K562 (cell line): ENCODE measurements around the gene MIF. TPM values are rescaled to one million over a fixed set of nuclear protein-coding genes. Genes with fewer than 3 reads are reported as not detected.
A peak's percentile ranks its signal among the peaks of the same experiment; 100 is the strongest.

ENCODE experiments used
- ATF1 ChIP-seq, 2 experiments: fragments of 450-650 bp in 1 of 2; IDR thresholded peaks; 2 replicates each; pipeline ENCODE4 v1.6.1; 2016; ENCODE audit warnings: missing compliant biosample characterization in 1 of 2, missing genetic modification characterization in 1 of 2
- ETV5 ChIP-seq: sonication (generic); formaldehyde crosslinking; IDR thresholded peaks from 2 replicates; pipeline ENCODE4 v1.4.0; 2020; ENCODE audit warnings: low read depth, mild to moderate bottlenecking, missing genetic modification reagents
- FOXJ3 ChIP-seq: sonication (generic); formaldehyde crosslinking; IDR thresholded peaks from 2 replicates; pipeline ENCODE4 v1.4.0; 2020; ENCODE audit warnings: mild to moderate bottlenecking, missing genetic modification reagents
- HDAC1 ChIP-seq, 2 experiments: fragments of 450-650 bp; IDR thresholded peaks; 2 replicates each; pipeline ENCODE4 v1.6.1; 2016 to 2017; ENCODE audit warnings: inconsistent platforms in 1 of 2, mild to moderate bottlenecking in 1 of 2, moderate library complexity in 1 of 2
- HLTF ChIP-seq: fragments of 450-650 bp; IDR thresholded peaks from 2 replicates; pipeline ENCODE4 v1.6.1; 2016
- MECOM ChIP-seq: fragments of 250-450 bp; sonication (Bioruptor Pico); IDR thresholded peaks from 2 replicates; pipeline ENCODE4 v1.8.0; 2022; ENCODE audit warnings: inconsistent platforms
- PHTF2 ChIP-seq: fragments of 250-450 bp; sonication (Bioruptor Pico); IDR thresholded peaks from 2 replicates; pipeline ENCODE4 v1.5.0; 2021; ENCODE audit warnings: mild to moderate bottlenecking
- POLR2AphosphoS2 ChIP-seq: IDR thresholded peaks from 2 replicates; pipeline ENCODE4 v1.6.1; 2012; ENCODE audit warnings: low read length, improper control_type of control experiment
- RBM25 ChIP-seq: fragments of 200-400 bp; formaldehyde crosslinking; IDR thresholded peaks from 2 replicates; pipeline ENCODE4 v1.6.1; 2018; ENCODE audit warnings: low read length, low read depth, moderate library complexity; ENCODE audit not compliant: severe bottlenecking
- SMAD4 ChIP-seq: fragments of 250-450 bp; sonication (Bioruptor Pico); conservative IDR thresholded peaks from 2 replicates; pipeline ENCODE4 v1.8.0; 2021; ENCODE audit warnings: inconsistent platforms, mild to moderate bottlenecking, moderate library complexity
- ZFP36 ChIP-seq: fragments of 150-350 bp; IDR thresholded peaks from 2 replicates; pipeline ENCODE4 v1.6.1; 2018; ENCODE audit warnings: low read length, low read depth; ENCODE audit not compliant: partially characterized antibody
- ZNF217 ChIP-seq: sonication (generic); formaldehyde crosslinking; IDR thresholded peaks from 2 replicates; pipeline ENCODE4 v1.8.0; 2022; ENCODE audit warnings: mild to moderate bottlenecking, missing genetic modification reagents
- polyA plus RNA-seq, 8 experiments: library from polyadenylated mRNA; depleted of rRNA in 4 of 8; stranded (reverse) in 5 of 8; unstranded in 3 of 8; fragments of >200 nt; fragmentation: Nextera tagmentation in 2 of 8; fragmentation: Illumina TruSeq in 1 of 8; extraction: Ambion mirVana in 2 of 8; extraction: Trizol in 1 of 8; gene quantifications; 2 replicates each; pipeline versions ENCODE4 v1.2.1 to v1.2.3, GENCODE V29; 2011 to 2014; ENCODE audit warnings: inconsistent platforms in 1 of 8, missing spikeins in 1 of 8
- total RNA-seq, 7 experiments: library from RNA; depleted of rRNA in 6 of 7; stranded (reverse); fragments of >200 nt in 6 of 7; fragmentation: Illumina TruSeq in 2 of 7; extraction: Trizol in 2 of 7; gene quantifications; 2 replicates each; pipeline versions ENCODE4 v1.2.1 to v1.2.3, GENCODE V29; 2011 to 2021; ENCODE audit warnings: low replicate concordance in 1 of 7
- TF ChIP-seq, protein P1 (sequence below): IDR thresholded peaks from 2 replicates; pipeline ENCODE4 v1.6.1; 2011; ENCODE audit warnings: borderline replicate concordance, low read depth, mild to moderate bottlenecking, moderate library complexity, low read length; ENCODE audit not compliant: insufficient read depth, poor library complexity, severe bottlenecking
- TF ChIP-seq, protein P2 (sequence below): fragments of 450-650 bp; IDR thresholded peaks from 2 replicates; pipeline ENCODE4 v1.6.1; 2017; ENCODE audit warnings: antibody characterized with exemption
- TF ChIP-seq, protein P3 (sequence below), 2 experiments: fragments of 450-650 bp; formaldehyde crosslinking in 1 of 2; IDR thresholded peaks; 2 replicates each; pipeline versions ENCODE4 v1.4.0 to v1.6.1; 2014 to 2020; ENCODE audit warnings: mild to moderate bottlenecking in 2 of 2, borderline replicate concordance in 1 of 2, low read depth in 1 of 2

Gene MIF
- total and polyA plus RNA-seq, 9 of the 15 experiments (the other 6 are each of a cell fraction or from before 2014, with no cell fraction given) = 7.4 to 666 (median 193) TPM

DNA sequence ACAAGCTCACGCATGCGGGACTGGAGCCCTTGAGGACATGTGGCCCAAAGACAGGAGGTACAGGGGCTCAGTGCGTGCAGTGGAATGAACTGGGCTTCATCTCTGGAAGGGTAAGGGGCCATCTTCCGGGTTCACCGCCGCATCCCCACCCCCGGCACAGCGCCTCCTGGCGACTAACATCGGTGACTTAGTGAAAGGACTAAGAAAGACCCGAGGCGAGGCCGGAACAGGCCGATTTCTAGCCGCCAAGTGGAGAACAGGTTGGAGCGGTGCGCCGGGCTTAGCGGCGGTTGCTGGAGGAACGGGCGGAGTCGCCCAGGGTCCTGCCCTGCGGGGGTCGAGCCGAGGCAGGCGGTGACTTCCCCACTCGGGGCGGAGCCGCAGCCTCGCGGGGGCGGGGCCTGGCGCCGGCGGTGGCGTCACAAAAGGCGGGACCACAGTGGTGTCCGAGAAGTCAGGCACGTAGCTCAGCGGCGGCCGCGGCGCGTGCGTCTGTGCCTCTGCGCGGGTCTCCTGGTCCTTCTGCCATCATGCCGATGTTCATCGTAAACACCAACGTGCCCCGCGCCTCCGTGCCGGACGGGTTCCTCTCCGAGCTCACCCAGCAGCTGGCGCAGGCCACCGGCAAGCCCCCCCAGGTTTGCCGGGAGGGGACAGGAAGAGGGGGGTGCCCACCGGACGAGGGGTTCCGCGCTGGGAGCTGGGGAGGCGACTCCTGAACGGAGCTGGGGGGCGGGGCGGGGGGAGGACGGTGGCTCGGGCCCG is at the start of gene MIF (continued):
- TF ChIP-seq, protein P1, sequence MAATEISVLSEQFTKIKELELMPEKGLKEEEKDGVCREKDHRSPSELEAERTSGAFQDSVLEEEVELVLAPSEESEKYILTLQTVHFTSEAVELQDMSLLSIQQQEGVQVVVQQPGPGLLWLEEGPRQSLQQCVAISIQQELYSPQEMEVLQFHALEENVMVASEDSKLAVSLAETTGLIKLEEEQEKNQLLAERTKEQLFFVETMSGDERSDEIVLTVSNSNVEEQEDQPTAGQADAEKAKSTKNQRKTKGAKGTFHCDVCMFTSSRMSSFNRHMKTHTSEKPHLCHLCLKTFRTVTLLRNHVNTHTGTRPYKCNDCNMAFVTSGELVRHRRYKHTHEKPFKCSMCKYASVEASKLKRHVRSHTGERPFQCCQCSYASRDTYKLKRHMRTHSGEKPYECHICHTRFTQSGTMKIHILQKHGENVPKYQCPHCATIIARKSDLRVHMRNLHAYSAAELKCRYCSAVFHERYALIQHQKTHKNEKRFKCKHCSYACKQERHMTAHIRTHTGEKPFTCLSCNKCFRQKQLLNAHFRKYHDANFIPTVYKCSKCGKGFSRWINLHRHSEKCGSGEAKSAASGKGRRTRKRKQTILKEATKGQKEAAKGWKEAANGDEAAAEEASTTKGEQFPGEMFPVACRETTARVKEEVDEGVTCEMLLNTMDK = no peak
- TF ChIP-seq HLTF (no peak), ZFP36 (peak; percentile 60), RBM25 (no peak), MECOM (CRISPR knock-in tag) (no peak), POLR2AphosphoS2 (peak; percentile 54; the same call in 1 of the 2 replicates), FOXJ3 (CRISPR knock-in tag) (no peak), ETV5 (peak; percentile 32; the same call in 1 of the 2 replicates), ATF1 (CRISPR knock-in tag; IDR thresholded peaks at IDR 0.05) (peak; percentile 32; the same call in 1 of the 2 replicates), ATF1 (tag; IDR thresholded peaks at IDR 0.05) (peak; percentile 83), SMAD4 (CRISPR knock-in tag) (0 out of 2 replicates have a peak, but pooled peaks have one; percentile 39), PHTF2 (no peak), ZNF217 (CRISPR knock-in tag) (no peak), HDAC1 (IDR thresholded peaks at IDR 0.05) (no peak)
- TF ChIP-seq, protein P2, sequence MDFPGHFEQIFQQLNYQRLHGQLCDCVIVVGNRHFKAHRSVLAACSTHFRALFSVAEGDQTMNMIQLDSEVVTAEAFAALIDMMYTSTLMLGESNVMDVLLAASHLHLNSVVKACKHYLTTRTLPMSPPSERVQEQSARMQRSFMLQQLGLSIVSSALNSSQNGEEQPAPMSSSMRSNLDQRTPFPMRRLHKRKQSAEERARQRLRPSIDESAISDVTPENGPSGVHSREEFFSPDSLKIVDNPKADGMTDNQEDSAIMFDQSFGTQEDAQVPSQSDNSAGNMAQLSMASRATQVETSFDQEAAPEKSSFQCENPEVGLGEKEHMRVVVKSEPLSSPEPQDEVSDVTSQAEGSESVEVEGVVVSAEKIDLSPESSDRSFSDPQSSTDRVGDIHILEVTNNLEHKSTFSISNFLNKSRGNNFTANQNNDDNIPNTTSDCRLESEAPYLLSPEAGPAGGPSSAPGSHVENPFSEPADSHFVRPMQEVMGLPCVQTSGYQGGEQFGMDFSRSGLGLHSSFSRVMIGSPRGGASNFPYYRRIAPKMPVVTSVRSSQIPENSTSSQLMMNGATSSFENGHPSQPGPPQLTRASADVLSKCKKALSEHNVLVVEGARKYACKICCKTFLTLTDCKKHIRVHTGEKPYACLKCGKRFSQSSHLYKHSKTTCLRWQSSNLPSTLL = no peak
- TF ChIP-seq, protein P3, sequence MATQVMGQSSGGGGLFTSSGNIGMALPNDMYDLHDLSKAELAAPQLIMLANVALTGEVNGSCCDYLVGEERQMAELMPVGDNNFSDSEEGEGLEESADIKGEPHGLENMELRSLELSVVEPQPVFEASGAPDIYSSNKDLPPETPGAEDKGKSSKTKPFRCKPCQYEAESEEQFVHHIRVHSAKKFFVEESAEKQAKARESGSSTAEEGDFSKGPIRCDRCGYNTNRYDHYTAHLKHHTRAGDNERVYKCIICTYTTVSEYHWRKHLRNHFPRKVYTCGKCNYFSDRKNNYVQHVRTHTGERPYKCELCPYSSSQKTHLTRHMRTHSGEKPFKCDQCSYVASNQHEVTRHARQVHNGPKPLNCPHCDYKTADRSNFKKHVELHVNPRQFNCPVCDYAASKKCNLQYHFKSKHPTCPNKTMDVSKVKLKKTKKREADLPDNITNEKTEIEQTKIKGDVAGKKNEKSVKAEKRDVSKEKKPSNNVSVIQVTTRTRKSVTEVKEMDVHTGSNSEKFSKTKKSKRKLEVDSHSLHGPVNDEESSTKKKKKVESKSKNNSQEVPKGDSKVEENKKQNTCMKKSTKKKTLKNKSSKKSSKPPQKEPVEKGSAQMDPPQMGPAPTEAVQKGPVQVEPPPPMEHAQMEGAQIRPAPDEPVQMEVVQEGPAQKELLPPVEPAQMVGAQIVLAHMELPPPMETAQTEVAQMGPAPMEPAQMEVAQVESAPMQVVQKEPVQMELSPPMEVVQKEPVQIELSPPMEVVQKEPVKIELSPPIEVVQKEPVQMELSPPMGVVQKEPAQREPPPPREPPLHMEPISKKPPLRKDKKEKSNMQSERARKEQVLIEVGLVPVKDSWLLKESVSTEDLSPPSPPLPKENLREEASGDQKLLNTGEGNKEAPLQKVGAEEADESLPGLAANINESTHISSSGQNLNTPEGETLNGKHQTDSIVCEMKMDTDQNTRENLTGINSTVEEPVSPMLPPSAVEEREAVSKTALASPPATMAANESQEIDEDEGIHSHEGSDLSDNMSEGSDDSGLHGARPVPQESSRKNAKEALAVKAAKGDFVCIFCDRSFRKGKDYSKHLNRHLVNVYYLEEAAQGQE (IDR thresholded peaks at IDR 0.05; ENCODE audit: borderline replicate concordance) = peak; percentile 37; the same call in 1 of the 2 replicates
- TF ChIP-seq, protein P3 (CRISPR knock-in tag; IDR thresholded peaks at IDR 0.05; ENCODE audit: low read depth) = no peak
